Mammary epithelial cell (primary cell): Measurements from ENCODE around the gene ATE1.

ENCODE experiments used
- CTCF ChIP-seq, 2 donors: IDR thresholded peaks in 1 of 2; conservative IDR thresholded peaks in 1 of 2; 2 replicates each; pipeline ENCODE4 v1.5.1; 2011 to 2012; ENCODE audit warnings: inconsistent platforms in 2 of 2, low read length in 2 of 2, mild to moderate bottlenecking in 2 of 2, control low read depth in 1 of 2, low read depth in 1 of 2; ENCODE audit not compliant: insufficient read depth in 1 of 2; ENCODE audit errors: extremely low read depth in 1 of 2
- EZH2 ChIP-seq: IDR thresholded peaks from 2 replicates; pipeline ENCODE4 v1.6.1; 2012; ENCODE audit warnings: low read length, inconsistent platforms, borderline replicate concordance

GRCh38 chr10:121846555-121846954 lies 81.3 kb downstream of the ATE1 start:
- TF ChIP-seq CTCF (conservative IDR thresholded peaks at IDR 0.05 in 1 of 2, IDR thresholded peaks at IDR 0.05 in 1 of 2; ENCODE audit: extremely low read depth in 1 of 2, insufficient read depth in 1 of 2, low read depth in 1 of 2, low read length in 2 of 2) (no peak), EZH2 (no peak)
